Kidney epithelial cell (primary cell): Measurements from ENCODE around the gene KCNIP1. TPM values are rescaled to one million over a fixed set of nuclear protein-coding genes. Genes with fewer than 3 reads are reported as not detected.

ENCODE experiments used
- DNase-seq: peaks from one replicate; pipeline ENCODE4 v3.0.0-alpha.2; 2010; ENCODE audit warnings: low read depth
- H3K27me3 ChIP-seq: 2 replicates; pipeline ENCODE4 v1.6.0; 2011; ENCODE audit warnings: low read length; ENCODE audit not compliant: control insufficient read depth, insufficient read depth
- H3K36me3 ChIP-seq: 2 replicates; pipeline ENCODE4 v1.5.1; 2011; ENCODE audit warnings: low read length; ENCODE audit not compliant: control insufficient read depth, insufficient read depth
- H3K4me3 ChIP-seq: 2 replicates; pipeline ENCODE4 v1.5.1; 2011; ENCODE audit warnings: low read depth, mild to moderate bottlenecking, control low read depth, low read length
- total RNA-seq: library from RNA; depleted of rRNA; stranded (reverse); fragments of >200 nt; gene quantifications from 2 replicates; pipeline ENCODE4 v1.2.3, GENCODE V29; 2015
- TF ChIP-seq, protein P1 (sequence below): IDR thresholded peaks from 2 replicates; pipeline ENCODE4 v1.5.1; 2011; ENCODE audit warnings: mild to moderate bottlenecking, moderate library complexity, low read length, control low read depth, inconsistent platforms; ENCODE audit not compliant: insufficient read depth, poor library complexity, severe bottlenecking

The KCNIP1 gene
- total RNA-seq, 1 donor from 2014 or later, result 3.4 TPM

DNA sequence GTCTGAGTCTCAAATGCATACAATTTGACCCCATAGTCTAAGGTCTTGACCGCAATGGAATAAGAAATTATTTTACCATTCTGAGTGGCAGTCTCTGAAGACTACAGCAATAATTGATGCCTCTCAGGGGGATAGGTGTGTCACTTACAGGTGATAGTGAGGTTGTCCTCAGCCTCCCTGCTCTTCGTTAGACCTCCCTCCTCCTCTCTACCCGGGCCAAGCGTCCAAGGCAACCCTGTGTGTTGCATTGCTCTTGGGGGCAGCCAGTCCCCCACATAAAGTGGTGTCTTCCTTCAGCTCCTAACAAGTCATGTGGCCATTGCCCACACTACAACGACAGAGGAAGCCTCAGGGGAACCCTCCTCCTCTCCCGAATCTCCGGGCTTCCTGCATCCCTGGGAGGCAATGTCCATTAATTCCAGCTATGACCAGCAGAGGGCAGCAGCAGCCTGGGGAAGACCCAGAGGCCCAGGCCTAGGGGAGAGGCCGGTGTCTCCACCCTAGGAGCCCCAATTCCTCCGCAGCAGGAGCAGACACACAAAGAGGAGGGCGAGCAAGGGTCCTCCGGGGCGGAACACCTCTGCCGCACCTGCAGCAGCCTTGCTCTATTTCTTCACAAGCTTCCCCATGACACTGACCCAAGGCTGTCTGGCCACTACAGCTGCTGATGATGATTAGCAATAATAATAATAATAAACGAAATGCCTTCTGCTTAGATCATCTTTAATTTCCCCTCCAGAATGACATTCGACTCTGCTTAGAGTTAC, 134.8 kb downstream of the KCNIP1 start:
- Histone ChIP-seq H3K27me3 (peaks cover 2% of the 10 kb centered on the region), H3K4me3 (no peak overlapping the region), H3K36me3 (no peaks in the 10 kb centered on the region)
- TF ChIP-seq, protein P1, sequence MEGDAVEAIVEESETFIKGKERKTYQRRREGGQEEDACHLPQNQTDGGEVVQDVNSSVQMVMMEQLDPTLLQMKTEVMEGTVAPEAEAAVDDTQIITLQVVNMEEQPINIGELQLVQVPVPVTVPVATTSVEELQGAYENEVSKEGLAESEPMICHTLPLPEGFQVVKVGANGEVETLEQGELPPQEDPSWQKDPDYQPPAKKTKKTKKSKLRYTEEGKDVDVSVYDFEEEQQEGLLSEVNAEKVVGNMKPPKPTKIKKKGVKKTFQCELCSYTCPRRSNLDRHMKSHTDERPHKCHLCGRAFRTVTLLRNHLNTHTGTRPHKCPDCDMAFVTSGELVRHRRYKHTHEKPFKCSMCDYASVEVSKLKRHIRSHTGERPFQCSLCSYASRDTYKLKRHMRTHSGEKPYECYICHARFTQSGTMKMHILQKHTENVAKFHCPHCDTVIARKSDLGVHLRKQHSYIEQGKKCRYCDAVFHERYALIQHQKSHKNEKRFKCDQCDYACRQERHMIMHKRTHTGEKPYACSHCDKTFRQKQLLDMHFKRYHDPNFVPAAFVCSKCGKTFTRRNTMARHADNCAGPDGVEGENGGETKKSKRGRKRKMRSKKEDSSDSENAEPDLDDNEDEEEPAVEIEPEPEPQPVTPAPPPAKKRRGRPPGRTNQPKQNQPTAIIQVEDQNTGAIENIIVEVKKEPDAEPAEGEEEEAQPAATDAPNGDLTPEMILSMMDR, result peak; percentile 85
- DNase-seq, result no peak

DNA sequence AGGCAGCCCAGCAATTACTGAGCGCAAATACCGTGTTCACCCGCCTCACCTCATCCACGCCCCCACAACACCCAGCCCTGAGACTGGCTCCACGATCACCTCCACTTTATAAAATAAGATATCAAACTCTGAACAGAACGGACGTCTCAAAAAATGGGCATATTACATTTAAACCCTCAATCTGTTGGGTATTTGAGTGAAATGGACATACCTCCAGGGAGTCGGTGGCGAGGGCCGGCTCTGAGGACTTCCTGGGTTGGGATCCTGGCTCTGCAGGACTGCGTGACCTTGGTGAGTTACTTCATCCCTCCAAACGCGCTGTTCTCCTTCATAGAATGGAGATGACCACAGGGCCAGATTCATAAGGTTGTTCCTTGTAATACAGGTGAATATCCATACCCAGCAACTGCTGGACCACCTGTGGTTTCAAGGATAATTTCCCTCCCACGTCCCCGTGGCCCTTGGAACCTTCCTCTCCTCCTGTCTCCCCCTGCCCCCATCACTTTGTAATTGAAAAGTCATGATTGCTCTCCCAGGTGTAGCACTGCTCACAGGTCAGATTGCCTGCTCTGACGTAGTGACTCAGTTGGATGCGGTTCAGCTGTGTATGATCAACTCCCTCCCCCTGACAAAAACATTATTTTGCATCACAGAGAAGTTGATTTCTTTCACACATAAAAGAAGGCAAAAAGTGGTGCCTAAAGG, 135.6 kb downstream of the KCNIP1 start:
- no peaks in the 10 kb centered on the region for H3K36me3 ChIP-seq
- TF ChIP-seq, protein P1, result no peak
- DNase-seq, result no peak

DNA sequence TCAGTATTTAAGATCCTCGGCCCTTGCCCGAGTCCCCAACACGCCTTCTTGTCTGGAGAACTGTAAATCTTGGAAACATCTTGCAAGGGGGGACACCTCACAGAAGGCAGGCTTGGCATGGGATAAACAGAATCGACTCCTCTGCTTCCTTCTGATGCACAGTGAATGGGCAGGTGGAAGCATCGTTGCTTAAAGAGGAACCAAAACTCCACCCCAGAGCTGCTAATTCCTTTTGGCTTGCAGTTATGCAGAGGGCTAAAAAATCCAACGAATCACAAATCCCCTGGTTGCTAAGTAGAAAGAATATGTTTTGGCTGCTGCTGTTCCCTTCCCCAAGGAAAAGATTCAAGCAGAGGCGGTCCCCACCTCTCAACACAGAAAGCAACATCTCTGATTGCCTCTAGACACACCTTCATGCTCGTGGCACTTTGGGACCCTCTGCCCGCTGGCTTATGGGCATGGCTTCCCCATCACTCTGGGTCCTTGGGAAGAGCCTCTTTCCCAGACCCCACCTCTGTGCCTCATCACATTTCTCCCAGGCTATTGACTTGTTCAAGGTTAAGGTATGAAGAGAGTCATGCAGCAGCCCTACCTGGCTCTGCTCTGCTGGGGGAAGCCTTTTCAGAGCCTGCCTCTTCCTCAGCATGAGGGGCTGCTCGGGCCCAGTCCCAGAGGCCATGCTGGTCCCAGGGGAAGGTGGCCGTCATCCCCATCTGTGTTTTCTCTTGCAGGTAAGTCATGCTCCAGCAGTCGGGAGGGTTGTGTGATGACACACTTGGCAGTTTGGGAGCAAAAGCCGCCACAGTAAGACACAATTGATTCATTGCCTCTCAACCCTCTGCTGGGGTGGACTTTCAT, 137.1 kb downstream of the KCNIP1 start:
- H3K36me3 ChIP-seq, result no peaks in the 10 kb centered on the region
- peaks cover 2% of the 10 kb centered on the region for H3K27me3 ChIP-seq
- DNase-seq, result no peak
- H3K4me3 ChIP-seq, result no peak overlapping the region
- TF ChIP-seq, protein P1, result no peak

More for the DNA sequence above, 135.6 kb downstream of the KCNIP1 start:
- peaks cover 2% of the 10 kb centered on the region for H3K27me3 ChIP-seq
- no peak overlapping the region for H3K4me3 ChIP-seq

DNA sequence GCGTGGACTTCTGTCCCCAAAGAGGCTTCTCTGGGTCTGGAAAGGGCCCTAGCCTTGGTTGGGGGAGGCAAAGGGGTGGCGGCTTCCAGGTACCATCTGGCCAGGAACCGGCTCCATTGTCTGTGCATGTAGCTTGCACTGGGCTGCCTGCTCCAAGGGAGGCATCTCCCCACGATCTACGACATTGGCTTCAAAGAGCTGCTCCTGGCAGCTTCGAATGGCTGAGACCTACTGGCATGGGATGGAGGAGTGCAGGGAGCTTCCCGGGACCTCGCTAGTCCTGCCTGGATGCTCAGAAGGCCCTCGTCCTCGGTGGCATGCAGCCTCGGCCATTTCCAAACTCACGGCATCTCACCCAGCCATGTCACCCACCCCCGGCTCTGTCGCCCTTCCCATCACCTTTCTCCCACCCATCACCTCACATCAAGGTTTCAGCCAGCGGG, 137.8 kb downstream of the KCNIP1 start:
- Histone ChIP-seq H3K4me3 (no peak overlapping the region), H3K27me3 (peaks cover 2% of the 10 kb centered on the region), H3K36me3 (no peaks in the 10 kb centered on the region)
- TF ChIP-seq, protein P1, result no peak
- no peak for DNase-seq

DNA sequence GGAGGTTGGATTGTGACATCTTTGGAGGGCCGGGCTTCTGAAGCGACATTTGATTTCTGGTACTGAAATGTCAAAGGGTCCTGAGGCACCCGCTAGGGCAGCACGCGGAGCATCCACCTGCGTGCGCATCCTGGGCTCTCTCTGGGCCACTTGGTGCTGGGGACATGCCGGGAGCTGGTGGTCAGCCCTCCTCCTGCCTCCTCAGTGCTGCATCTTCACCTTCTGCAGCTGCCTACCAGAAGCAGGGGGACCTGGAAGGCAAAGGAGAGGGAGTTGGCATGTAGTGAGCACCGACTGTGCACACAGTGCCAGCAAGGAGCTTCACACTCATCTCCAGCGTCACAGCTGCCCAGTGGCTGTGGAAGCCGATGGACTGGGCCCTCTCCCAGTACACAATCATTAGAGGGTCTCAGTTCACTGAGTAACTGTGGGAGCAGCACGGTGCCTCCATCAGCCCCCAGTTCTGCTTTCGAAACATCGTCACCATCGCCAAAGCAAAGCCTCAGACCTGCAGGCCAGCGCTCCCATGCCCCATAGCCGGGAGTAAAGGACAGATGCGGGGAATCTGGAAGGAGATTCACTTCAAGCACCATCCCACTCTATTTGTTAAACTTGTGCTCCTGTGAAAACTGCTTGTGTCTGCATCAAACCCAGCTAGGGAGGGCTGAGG, 138.4 kb downstream of the KCNIP1 start:
- Histone ChIP-seq H3K36me3 (no peaks in the 10 kb centered on the region), H3K27me3 (peaks cover 2% of the 10 kb centered on the region), H3K4me3 (no peak overlapping the region)
- DNase-seq, result no peak
- TF ChIP-seq, protein P1, result no peak
